Astrocyte of the cerebellum (primary cell): Measurements from ENCODE around the gene TPRG1L.

Experiments
- DNase-seq: peaks from one replicate; pipeline ENCODE4 v3.0.0-alpha.2; 2011; ENCODE audit warnings: low read depth
- H3K4me3 ChIP-seq: 2 replicates; pipeline ENCODE4 v1.5.1; 2011; ENCODE audit warnings: mild to moderate bottlenecking, low read depth, low read length, moderate library complexity
- in situ Hi-C: cut with HindIII; loops from 2 replicates; pipeline ENCODE4 v1.10.0; 2017; ENCODE audit warnings: low sequenced_read_pairs
- TF ChIP-seq, protein P1 (sequence below): IDR thresholded peaks from 2 replicates; pipeline ENCODE4 v1.5.1; 2012; ENCODE audit warnings: low read length, low read depth, moderate library complexity, mild to moderate bottlenecking; ENCODE audit errors: missing control alignments

Gene TPRG1L

DNA sequence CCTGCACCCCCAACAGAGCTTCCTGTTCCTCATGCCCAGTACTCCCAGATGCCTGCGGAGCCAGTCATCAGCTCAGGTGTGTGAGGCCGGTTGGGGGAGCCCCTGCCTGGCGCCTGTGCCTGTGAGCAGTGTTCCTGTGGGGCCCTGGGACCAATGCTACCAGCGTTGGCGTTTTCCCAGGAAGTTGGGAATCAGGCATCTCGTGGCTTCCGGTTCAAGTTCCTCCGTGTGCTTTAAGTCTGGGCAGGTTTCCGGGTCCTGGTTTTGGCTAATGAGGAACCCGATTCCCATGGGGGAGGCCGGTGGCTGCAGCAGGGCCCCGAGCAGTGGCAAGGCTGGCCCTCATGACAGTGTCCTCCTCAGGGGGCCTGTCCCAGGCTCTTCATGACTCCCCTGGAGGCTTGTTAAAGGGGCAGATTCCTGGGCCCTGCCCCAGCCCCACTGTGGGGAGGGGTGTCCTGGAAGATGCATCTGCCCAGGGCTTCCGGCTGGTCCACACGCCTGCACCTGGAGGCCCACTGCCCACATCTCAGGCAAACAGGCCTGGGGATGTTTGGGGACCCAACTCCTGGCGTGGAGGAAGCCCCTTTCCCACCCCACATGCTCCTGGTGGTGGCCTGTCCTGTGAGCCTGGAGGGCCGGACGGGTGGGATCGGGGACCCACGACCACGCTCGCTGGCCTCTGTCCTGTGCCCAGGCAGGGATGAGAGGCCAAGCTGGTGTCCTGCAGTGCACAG, 53.7 kb downstream of the TPRG1L start:
- in situ Hi-C loops, result no loop called here
- no peak overlapping the region for H3K4me3 ChIP-seq
- no peak for DNase-seq
- TF ChIP-seq, protein P1, sequence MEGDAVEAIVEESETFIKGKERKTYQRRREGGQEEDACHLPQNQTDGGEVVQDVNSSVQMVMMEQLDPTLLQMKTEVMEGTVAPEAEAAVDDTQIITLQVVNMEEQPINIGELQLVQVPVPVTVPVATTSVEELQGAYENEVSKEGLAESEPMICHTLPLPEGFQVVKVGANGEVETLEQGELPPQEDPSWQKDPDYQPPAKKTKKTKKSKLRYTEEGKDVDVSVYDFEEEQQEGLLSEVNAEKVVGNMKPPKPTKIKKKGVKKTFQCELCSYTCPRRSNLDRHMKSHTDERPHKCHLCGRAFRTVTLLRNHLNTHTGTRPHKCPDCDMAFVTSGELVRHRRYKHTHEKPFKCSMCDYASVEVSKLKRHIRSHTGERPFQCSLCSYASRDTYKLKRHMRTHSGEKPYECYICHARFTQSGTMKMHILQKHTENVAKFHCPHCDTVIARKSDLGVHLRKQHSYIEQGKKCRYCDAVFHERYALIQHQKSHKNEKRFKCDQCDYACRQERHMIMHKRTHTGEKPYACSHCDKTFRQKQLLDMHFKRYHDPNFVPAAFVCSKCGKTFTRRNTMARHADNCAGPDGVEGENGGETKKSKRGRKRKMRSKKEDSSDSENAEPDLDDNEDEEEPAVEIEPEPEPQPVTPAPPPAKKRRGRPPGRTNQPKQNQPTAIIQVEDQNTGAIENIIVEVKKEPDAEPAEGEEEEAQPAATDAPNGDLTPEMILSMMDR, result no peak

DNA sequence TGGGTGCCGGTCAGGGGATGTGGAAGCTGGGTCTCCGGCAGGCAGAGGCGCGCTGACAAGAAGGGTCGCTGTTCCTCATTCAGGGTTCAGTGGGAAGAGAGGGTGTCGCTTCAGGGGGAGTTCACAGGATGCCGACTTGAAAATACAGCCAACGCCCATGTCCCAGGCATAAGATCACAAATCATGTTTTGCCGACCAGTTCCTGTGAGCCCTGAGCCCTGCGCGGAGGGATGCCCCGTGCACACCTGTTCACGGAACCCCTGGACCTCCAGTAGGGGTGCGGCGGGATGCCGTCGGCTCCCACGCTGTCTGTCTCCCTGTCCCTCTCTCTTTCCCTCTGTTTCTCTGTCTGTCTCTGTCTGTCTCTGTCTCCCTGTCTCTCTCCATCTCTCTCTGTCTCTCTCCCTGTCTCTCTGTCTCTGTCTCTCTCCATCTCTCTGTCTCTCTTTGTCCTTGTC, 54.3 kb downstream of the TPRG1L start:
- no peak overlapping the region for H3K4me3 ChIP-seq
- TF ChIP-seq, protein P1, result no peak
- DNase-seq, result no peak
- in situ Hi-C loops, result no loop called here
